Trophoblast cell (in vitro differentiated cells and primary cell): ENCODE data around the gene COL4A3.

ENCODE experiments used
- DNase-seq, 2 donors: peaks; one replicate each; pipeline ENCODE4 v3.0.0-alpha.2; 2016
- H2AFZ ChIP-seq: 2 replicates; pipeline ENCODE4 v1.6.1; 2013; ENCODE audit warnings: low read length, moderate library complexity, mild to moderate bottlenecking; ENCODE audit not compliant: insufficient read depth, poor library complexity
- H2AK5ac ChIP-seq: 2 replicates; pipeline ENCODE4 v1.6.1; 2013; ENCODE audit warnings: mild to moderate bottlenecking, low read length
- H2BK120ac ChIP-seq: 2 replicates; pipeline ENCODE4 v1.6.1; 2013; ENCODE audit warnings: low read length, mild to moderate bottlenecking, moderate library complexity; ENCODE audit not compliant: insufficient read depth, poor library complexity
- H2BK12ac ChIP-seq: 2 replicates; pipeline ENCODE4 v1.6.1; 2013; ENCODE audit warnings: mild to moderate bottlenecking, low read length, moderate library complexity
- H2BK5ac ChIP-seq: 2 replicates; pipeline ENCODE4 v1.6.1; 2013; ENCODE audit warnings: low read length, low read depth, moderate library complexity, mild to moderate bottlenecking; ENCODE audit not compliant: poor library complexity
- H3K14ac ChIP-seq: 2 replicates; pipeline ENCODE4 v1.6.1; 2013; ENCODE audit warnings: mild to moderate bottlenecking, low read length
- H3K18ac ChIP-seq: 2 replicates; pipeline ENCODE4 v1.6.1; 2013; ENCODE audit warnings: mild to moderate bottlenecking, low read length
- H3K23ac ChIP-seq: 2 replicates; pipeline ENCODE4 v1.6.1; 2013; ENCODE audit warnings: low read length
- H3K27ac ChIP-seq: 2 replicates; pipeline ENCODE4 v1.5.1; 2013; ENCODE audit warnings: low read depth, mild to moderate bottlenecking, inconsistent platforms, low read length, moderate library complexity
- H3K27me3 ChIP-seq: 2 replicates; pipeline ENCODE4 v1.6.1; 2013; ENCODE audit warnings: inconsistent platforms, mild to moderate bottlenecking, low read length, moderate library complexity; ENCODE audit not compliant: insufficient read depth
- H3K36me3 ChIP-seq, 2 experiments: 1 replicate in 1 of 2; 2 replicates in 1 of 2; pipeline ENCODE4 v1.6.1; 2013; ENCODE audit warnings: low read length in 2 of 2, mild to moderate bottlenecking in 2 of 2, moderate library complexity in 1 of 2; ENCODE audit not compliant: insufficient read depth in 2 of 2, control insufficient read depth in 1 of 2
- H3K4ac ChIP-seq: 2 replicates; pipeline ENCODE4 v1.6.1; 2013; ENCODE audit warnings: low read depth, mild to moderate bottlenecking, low read length, moderate library complexity
- H3K4me1 ChIP-seq, 2 experiments: 1 replicate in 1 of 2; 2 replicates in 1 of 2; pipeline ENCODE4 v1.6.1; 2013; ENCODE audit warnings: low read length in 2 of 2, mild to moderate bottlenecking in 2 of 2, moderate library complexity in 1 of 2; ENCODE audit not compliant: insufficient read depth in 2 of 2, control insufficient read depth in 1 of 2
- H3K4me2 ChIP-seq: 2 replicates; pipeline ENCODE4 v1.6.1; 2013; ENCODE audit warnings: inconsistent platforms, mild to moderate bottlenecking, low read length, moderate library complexity
- H3K4me3 ChIP-seq: 2 replicates; pipeline ENCODE4 v1.5.1; 2013; ENCODE audit warnings: mild to moderate bottlenecking, low read depth, low read length, inconsistent platforms
- H3K79me1 ChIP-seq: one replicate; pipeline ENCODE4 v1.6.1; 2013; ENCODE audit warnings: low read length
- H3K79me2 ChIP-seq: 2 replicates; pipeline ENCODE4 v1.6.1; 2013; ENCODE audit warnings: low read length, mild to moderate bottlenecking; ENCODE audit not compliant: control insufficient read depth, insufficient read depth, poor library complexity
- H3K9ac ChIP-seq: 2 replicates; pipeline ENCODE4 v1.6.1; 2013; ENCODE audit warnings: mild to moderate bottlenecking, low read length
- H3K9me3 ChIP-seq: 2 replicates; pipeline ENCODE4 v1.6.1; 2013; ENCODE audit warnings: low read depth, mild to moderate bottlenecking, control low read depth, inconsistent platforms, low read length; ENCODE audit not compliant: insufficient read depth
- H4K12ac ChIP-seq: 2 replicates; pipeline ENCODE4 v1.6.1; 2013; ENCODE audit warnings: low read depth, mild to moderate bottlenecking, low read length, moderate library complexity
- H4K8ac ChIP-seq: 2 replicates; pipeline ENCODE4 v1.6.1; 2013; ENCODE audit warnings: low read depth, mild to moderate bottlenecking, low read length, moderate library complexity
- H4K91ac ChIP-seq: one replicate; pipeline ENCODE4 v1.6.1; 2013; ENCODE audit warnings: low read depth, mild to moderate bottlenecking, low read length, moderate library complexity
- WGBS: extraction: QIAGEN DNeasy Blood & Tissue Kit; methylation state at CpG from one replicate; pipeline ENCODE4 v1.1.7; 2013; ENCODE audit warnings: missing lambda C conversion rate; ENCODE audit not compliant: insufficient read length, insufficient coverage; ENCODE audit errors: extremely low coverage; 5-methylcytosine and 5-hydroxymethylcytosine counted together

The COL4A3 gene

GRCh38 chr2:227340106-227340505 lies 175.7 kb downstream of the COL4A3 start:
- H3K27ac ChIP-seq, result no peak overlapping the region
- no peak overlapping the region for H2BK5ac ChIP-seq

GRCh38 chr2:227341553-227341952 lies 177.1 kb downstream of the COL4A3 start:
- Histone ChIP-seq H2BK120ac (no peak overlapping the region), H4K91ac (no peak overlapping the region), H2AFZ (no peak overlapping the region), H3K9me3 (no peaks in the 10 kb centered on the region), H3K27me3 (no peaks in the 10 kb centered on the region), H4K8ac (no peak overlapping the region), H3K4me1 (no peaks in the 10 kb centered on the region), H3K9ac (no peak overlapping the region), H2AK5ac (no peak overlapping the region), H2BK5ac (no peak overlapping the region), H2BK12ac (no peak overlapping the region), H3K18ac (no peak overlapping the region), H4K12ac (no peak overlapping the region), H3K79me1 (no peaks in the 10 kb centered on the region), H3K14ac (no peak overlapping the region), H3K27ac (no peak overlapping the region), H3K4ac (no peak overlapping the region), H3K79me2 (no peaks in the 10 kb centered on the region), H3K4me3 (no peak overlapping the region), H3K23ac (no peak overlapping the region), H3K36me3 (peaks cover 2 to 3% of the 10 kb centered on the region in 2 experiments), H3K4me2 (no peak overlapping the region)
- DNase-seq, result no peak
- no CpG with 5 or more reads among the region's 2 CpGs for WGBS

More at GRCh38 chr2:227340106-227340505, 175.7 kb downstream of the COL4A3 start:
- no peak for DNase-seq
- no peak overlapping the region for H4K12ac ChIP-seq
- peaks cover 2 to 5% of the 10 kb centered on the region in 2 experiments for H3K36me3 ChIP-seq
- H2BK12ac ChIP-seq, result no peak overlapping the region
- no peak overlapping the region for H4K8ac ChIP-seq
- H2BK120ac ChIP-seq, result no peak overlapping the region
- no peaks in the 10 kb centered on the region for H3K79me1 ChIP-seq
- no peak overlapping the region for H3K18ac ChIP-seq
- no peak overlapping the region for H4K91ac ChIP-seq
- no peak overlapping the region for H3K4me2 ChIP-seq
- no peak overlapping the region for H3K4me3 ChIP-seq
- H3K14ac ChIP-seq, result no peak overlapping the region
- WGBS, result no CpG with 5 or more reads among the region's 6 CpGs
- H3K23ac ChIP-seq, result no peak overlapping the region
- no peaks in the 10 kb centered on the region for H3K9me3 ChIP-seq
- no peak overlapping the region for H2AFZ ChIP-seq
- H3K4ac ChIP-seq, result no peak overlapping the region
- H3K27me3 ChIP-seq, result no peaks in the 10 kb centered on the region
- no peaks in the 10 kb centered on the region for H3K79me2 ChIP-seq
- H3K4me1 ChIP-seq, result no peaks in the 10 kb centered on the region
- H2AK5ac ChIP-seq, result no peak overlapping the region
- H3K9ac ChIP-seq, result no peak overlapping the region

- H3K79me2 ChIP-seq, result no peaks in the 10 kb centered on the region
- no peak overlapping the region for H3K4ac ChIP-seq
- H2BK120ac ChIP-seq, result no peak overlapping the region
- H4K8ac ChIP-seq, result no peak overlapping the region
- no peak overlapping the region for H2AK5ac ChIP-seq
- H2BK5ac ChIP-seq, result no peak overlapping the region
- H3K36me3 ChIP-seq, result peaks cover 2 to 4% of the 10 kb centered on the region in 2 experiments
- no peak overlapping the region for H2BK12ac ChIP-seq
- no peak overlapping the region for H4K91ac ChIP-seq
- no peak overlapping the region for H3K23ac ChIP-seq
- no peaks in the 10 kb centered on the region for H3K9me3 ChIP-seq
- H3K79me1 ChIP-seq, result no peaks in the 10 kb centered on the region
- DNase-seq, result no peak
- H3K14ac ChIP-seq, result no peak overlapping the region
- no peak overlapping the region for H2AFZ ChIP-seq
- no peaks in the 10 kb centered on the region for H3K27me3 ChIP-seq
- no peak overlapping the region for H3K18ac ChIP-seq
- WGBS, result no CpG with 5 or more reads among the region's 2 CpGs
- H3K4me3 ChIP-seq, result no peak overlapping the region
- no peak overlapping the region for H4K12ac ChIP-seq
- H3K9ac ChIP-seq, result no peak overlapping the region
- H3K4me2 ChIP-seq, result no peak overlapping the region
- no peak overlapping the region for H3K27ac ChIP-seq
- no peaks in the 10 kb centered on the region for H3K4me1 ChIP-seq
Observed at GRCh38 chr2:227344231-227344630, 179.8 kb downstream of the COL4A3 start.

GRCh38 chr2:227347117-227347516 lies 182.7 kb downstream of the COL4A3 start:
- no peak overlapping the region for H3K18ac ChIP-seq
- no CpG with 5 or more reads among the region's 7 CpGs for WGBS
- no peak overlapping the region for H3K9ac ChIP-seq
- H3K79me2 ChIP-seq, result no peaks in the 10 kb centered on the region
- H2AFZ ChIP-seq, result no peak overlapping the region
- no peak overlapping the region for H2BK12ac ChIP-seq
- no peaks in the 10 kb centered on the region for H3K79me1 ChIP-seq
- no peak overlapping the region for H3K14ac ChIP-seq
- no peak overlapping the region for H3K4ac ChIP-seq
- H3K23ac ChIP-seq, result no peak overlapping the region
- no peak overlapping the region for H4K12ac ChIP-seq
- H2AK5ac ChIP-seq, result no peak overlapping the region
- peak in 1 of 2 donors; percentile 51 for DNase-seq
- H2BK5ac ChIP-seq, result no peak overlapping the region
- no peak overlapping the region for H3K4me2 ChIP-seq
- H3K4me1 ChIP-seq, result no peaks in the 10 kb centered on the region
- no peak overlapping the region for H3K27ac ChIP-seq
- peaks cover 2% of the 10 kb centered on the region in 2 experiments for H3K36me3 ChIP-seq
- H2BK120ac ChIP-seq, result no peak overlapping the region
- no peak overlapping the region for H4K91ac ChIP-seq
- H3K27me3 ChIP-seq, result no peaks in the 10 kb centered on the region
- H4K8ac ChIP-seq, result no peak overlapping the region
- H3K4me3 ChIP-seq, result no peak overlapping the region
- no peaks in the 10 kb centered on the region for H3K9me3 ChIP-seq
